Cerebellar nuclear complex (tissue), 1 donor: ENCODE results near the gene KRT31.
"Not testable (repeated sequence)": the region's sequence is repeated elsewhere in the genome, so short reads cannot be mapped to it uniquely, and the experiment has no call there.

Source experiments
- DNase-seq, 2 experiments: peaks; one replicate each; lab custom pipeline; 2025; lab: John Stamatoyannopoulos, UW

Gene KRT31

DNA sequence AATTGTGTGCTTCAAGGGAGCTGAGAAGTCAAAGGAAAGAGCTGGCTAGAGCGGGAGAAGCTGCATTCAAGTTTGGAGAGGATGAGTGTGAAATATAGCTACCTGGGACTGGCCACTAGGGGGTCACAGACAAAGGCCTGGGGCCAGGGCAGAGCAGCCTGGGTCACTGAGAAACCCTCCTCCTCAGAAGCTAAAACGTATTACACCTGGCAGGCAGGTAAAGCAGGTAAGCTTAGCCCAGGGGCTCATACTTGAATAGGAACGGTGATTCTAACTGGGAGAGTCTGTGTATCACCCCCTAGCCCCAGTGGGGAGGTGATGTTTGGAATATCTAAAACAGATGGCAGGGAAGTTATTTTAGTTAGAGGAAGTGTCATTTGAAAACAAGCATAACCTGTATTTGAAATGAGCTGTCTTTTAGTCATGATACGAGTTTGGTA, 20.2 kb upstream of the KRT31 start:
- DNase-seq = no peak

DNA sequence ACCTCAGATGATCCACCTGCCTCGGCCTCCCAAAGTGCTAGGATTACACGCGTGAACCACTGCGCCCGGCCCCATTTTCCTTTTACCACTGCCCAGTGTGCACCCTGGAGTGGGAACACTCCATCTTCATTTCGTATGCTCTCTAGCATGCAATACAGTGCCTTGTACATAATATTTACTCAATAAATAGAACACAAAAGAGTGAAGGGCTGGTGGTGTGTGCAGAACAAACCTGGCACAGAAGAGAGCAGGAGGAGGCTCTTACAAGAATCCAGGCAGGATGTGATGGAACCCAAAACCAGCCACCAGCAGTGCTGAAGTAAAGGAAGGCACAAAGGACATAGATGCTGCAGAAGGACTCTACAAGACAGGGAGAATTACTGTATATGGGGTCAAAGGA, 19.7 kb upstream of the KRT31 start:
- DNase-seq = no peak

DNA sequence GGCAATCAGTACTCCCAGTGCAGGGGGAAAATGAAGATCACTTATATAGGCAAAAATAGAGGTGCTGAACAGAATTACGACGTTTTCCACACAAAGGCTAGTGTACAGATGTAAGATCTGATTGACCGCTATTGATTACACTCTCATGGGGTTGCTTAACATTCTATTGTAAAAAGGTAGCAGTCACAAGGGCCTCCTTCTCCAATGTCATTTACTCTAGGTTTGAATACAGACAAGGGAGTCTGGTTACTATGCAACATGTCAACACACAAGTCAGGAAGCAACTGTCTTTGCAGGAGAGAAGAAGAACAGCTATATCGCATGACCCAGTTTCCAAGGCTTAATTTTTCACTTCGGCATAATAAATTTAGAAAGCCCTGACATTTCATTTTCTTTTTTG, 19.1 kb upstream of the KRT31 start:
- no peak for DNase-seq

DNA sequence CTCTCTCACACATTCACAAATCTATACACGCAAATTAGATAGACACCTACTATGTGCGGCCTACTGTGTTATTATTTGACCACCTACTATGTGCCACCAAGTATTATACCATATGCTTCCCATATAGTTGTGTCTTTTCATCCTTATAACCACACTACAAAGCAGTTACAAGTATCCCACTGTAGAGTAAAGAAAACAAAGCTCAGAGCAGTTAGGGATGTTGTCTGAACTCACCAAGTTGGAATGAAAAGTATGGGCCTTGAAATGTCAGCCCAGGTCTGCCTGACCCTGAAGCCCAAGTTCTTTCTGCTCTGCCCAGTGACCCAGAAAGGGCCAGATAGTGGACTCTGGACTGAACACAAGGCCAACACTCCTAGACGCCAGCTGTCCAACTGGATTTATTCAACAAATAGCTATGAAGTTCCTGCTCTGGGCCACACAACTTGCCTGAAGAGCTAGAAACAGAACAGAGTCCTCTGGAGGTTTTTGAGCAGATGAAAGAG, 18.5 kb upstream of the KRT31 start:
- DNase-seq = no peak

DNA sequence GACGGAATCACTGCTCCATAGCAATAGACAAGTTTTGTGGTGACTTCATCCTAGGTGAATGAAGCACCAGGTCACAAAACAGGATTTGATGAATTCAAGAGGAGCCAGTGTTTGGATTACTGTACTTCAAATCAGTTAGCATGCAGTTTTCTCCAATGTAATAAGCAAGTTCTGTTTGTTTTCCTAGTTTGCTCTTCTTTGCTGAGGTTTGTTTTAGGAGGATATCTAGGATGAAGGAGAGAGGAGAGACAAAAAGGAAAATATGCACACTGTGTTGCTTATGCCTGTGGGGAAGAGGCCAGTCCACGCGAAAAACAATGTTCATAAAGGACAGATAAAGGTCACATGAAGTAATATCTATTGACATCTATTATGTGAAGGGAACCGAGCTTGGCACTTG, 18.0 kb upstream of the KRT31 start:
- DNase-seq = no peak

DNA sequence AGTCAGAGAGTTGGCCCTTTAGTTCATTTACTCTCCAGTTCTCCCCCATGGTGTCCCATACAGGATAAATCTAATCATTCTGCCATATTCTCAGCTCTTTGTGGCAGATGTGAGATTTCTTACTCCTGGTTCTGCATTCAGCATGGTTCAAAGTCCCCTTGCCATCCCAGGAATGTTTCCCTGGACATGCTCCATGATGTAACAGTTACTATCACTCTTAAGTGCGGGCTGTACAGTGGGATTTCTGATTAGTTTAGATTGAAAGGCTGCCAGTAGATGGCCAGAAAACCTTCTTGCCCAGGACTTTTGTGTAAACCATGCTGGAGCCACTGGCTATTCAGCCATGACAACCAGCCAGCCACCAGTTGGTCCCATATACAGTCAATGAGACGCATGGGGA, 16.6 kb upstream of the KRT31 start:
- DNase-seq = no peak

DNA sequence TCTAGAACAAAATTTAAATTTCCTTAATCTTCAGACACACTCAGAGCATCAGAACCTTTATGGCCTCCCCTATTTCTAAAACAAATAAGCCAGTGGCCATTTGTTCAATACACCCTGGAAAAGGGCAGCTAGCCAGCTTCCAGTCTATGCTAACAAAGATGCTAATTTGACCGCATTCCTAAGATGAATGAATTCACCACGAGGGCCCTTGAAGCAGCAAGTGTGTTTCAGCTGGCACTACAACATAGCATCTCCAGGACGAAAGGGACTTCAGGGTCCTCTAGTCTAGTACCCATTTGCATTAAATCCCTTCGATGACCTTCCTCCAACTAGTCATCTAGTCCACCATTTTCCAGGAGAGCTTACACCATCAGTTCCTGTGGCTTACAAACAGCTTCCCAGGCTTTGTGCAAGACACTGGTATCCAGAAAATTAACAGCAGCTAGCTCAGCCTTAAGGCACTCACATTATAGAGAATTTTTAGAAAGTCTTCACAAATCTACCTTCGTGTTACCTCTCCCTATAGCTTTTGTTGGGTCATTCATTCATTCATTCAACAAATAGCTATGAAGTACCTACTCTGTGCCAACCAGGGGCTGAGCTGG, 16.0 kb upstream of the KRT31 start:
- DNase-seq = no peak

DNA sequence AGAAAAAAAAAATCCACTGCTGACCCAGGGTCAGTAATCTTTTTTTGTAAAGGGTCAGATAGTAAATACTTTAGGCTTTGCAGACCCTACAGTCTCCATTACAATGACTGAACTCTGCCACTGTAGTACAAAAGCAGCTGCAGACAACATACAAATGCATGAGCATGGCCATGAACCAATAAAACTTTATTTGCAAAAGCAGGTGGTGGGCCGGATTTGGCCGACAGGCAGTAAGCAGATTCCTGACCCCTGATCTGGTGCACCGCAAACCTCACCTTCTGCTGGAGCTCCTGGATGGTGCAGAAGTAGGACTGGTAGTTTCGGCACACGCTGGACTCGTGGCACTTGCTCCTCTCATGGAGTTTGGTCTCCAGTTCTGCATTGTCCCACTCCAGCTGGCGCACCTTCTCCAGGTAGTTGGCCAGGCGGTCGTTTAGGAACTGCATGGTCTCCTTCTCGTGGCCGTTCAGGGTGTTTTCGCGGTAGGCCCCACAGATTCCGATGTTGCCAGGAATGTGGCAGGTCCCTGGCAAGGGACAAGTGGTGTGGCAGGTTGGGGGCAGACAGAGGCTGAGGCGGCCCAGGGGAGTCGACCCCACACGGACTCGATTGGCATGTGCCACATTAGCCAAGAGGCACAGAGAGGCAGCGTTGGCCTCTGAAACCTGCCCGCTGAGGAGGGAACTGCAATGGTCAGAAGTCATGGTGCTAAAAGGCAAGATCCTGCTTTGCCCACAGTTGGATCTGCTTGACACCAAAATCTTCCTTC, 13.8 kb upstream of the KRT31 start:
- DNase-seq = no peak

DNA sequence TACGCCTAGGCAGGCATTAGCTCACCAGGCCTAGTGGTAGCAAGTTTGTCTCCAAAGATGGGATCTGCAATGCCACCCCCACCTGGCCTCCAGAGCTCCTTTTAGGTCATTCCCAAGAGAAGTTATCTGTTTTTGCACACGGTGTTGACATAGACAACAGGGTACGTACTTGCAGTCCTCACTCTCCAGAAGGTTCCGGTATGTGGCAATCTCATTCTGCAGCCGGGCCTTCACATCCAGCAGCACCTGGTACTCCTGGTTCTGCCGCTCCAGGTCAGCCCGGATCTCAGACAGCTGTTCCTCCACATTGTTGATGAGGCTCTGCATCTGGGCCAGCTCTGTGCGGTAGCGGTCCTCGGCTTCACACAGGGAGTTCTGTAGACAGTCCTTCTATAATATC, 9.8 kb upstream of the KRT31 start:
- DNase-seq = no peak

DNA sequence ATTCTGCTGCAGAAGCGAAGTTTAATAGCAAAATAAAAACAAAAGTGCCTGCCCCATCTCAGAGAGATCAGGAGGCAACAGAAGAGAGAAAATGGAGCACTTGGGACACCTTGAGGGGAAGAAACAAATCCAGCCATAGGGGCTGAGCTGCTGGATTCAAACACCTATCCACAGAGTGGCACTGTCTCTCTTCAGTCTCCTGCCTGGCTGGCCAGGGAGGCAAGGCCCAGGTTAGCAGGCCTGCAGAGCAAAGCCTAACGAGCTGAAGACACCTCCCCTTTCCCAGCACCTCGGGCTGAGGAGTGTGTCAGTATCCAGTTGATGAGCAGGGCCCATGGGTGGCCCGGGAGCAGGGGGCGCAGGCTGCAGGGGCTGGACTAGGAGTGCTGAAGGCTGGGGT, 8.8 kb upstream of the KRT31 start:
- no peak for DNase-seq

DNA sequence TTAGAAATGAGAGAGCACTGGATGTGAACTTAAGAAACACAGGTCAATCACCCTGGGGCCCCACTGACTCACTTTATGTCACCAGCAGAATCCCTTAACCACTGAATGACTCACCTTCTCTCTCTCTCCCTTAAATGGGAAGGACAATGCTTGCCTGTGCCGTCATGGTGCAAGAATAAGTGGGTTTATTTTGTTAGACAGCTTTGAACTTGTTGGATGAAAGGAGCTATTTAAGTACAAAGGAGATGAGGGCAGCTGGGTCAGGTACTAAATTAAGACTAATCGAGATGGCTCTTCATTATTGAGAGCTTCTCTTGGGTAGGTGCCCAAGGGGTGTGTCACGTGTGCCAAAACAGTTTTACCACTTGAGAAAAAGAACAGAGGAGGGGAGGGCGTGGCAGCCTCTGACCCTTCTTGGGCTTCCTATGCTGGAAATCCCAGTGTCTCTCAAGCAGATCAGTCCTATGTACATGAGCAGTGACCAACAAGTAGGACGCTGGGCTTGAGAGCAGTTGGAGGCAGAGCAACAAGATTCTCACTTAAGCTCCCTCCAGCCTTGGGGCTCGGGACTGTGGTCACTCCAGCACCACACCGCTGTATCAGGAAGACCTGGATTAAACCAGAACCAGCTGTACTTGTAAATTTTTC, 6.7 kb upstream of the KRT31 start:
- DNase-seq = no peak

DNA sequence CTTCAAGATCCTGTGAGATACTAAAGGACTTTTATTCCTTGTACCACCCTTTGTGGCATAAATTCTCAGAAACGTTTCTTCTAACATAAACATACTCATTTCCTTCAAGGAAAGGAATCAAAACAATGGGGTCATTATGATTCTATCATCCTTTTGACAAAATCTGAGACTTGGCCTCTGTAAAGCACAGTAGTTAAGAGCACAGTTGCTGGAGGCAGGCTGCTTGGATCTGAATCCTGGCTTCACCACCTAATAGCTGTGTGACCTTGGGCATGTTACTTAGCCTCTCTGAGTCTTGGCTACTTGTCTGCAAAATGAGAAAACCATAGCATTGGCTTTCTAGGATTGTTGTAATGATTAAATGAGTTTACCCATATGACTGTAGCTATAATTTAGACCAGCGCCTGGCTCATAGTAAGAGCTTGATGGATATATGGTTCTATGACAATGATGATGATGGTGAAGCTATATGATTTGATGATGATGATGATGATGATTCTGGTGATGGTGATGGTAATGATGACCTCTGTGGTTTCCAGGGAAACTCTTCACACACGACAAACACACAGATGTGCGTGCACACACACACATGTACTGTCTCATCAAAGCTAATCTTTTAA, 6.1 kb upstream of the KRT31 start:
- no peak for DNase-seq

DNA sequence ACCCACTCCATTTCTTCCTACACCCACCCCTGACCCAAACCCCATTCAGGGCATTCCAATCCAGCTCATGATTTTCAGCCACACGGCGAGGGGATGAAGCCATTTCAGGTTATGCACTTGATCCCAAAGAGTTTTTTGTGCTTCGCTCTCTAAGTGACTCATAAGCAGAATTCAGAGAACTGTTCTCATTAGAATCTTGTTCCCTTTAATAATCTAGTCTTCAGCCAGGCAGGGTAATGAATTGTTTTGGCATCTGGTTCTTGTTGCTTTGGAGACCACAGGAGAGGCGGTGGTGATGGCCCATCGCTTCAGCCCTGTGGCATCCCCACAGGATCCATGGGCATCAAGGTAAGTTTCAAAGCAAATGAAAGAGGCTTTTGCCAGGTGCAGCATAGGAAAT, 4.8 kb upstream of the KRT31 start:
- no peak for DNase-seq

DNA sequence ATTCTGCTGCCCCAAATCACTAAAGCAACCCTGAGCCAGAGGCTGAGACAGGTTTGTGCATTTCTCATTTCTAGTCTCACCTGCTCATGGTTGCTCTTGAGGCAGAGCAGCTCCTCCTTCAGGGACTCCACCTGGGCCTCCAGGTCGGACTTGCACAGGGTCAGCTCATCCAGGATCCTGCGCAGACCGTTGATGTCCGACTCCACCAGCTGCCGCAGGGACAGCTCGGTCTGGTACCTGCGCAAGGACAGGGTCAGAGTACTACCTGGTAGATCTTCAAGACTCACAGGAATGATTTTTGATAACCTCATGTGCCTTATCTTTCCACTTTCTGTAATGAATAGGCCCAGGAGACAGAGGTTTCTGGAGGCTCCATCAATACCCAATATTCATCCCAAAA, 1.1 kb downstream of the KRT31 start:
- DNase-seq = no peak

DNA sequence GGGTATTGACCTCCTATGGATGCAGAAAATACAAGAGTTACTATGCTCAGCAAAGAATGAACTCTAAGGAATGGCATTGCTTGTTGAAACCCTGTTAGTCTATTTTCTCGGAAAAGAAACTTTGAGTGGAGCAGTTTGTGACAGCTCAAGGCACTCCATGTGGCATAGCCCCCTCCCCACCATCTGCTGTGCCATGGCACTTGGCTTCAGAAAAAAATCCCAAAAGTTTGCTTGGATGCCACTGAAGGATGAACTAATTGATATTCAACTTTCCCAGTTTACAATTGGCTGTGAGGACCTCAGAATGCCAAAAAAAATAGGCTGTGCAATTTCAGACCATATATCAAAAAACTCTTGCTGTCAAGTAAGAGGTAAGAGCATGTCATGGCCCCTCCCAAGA, 1.8 kb downstream of the KRT31 start:
- no peak for DNase-seq

DNA sequence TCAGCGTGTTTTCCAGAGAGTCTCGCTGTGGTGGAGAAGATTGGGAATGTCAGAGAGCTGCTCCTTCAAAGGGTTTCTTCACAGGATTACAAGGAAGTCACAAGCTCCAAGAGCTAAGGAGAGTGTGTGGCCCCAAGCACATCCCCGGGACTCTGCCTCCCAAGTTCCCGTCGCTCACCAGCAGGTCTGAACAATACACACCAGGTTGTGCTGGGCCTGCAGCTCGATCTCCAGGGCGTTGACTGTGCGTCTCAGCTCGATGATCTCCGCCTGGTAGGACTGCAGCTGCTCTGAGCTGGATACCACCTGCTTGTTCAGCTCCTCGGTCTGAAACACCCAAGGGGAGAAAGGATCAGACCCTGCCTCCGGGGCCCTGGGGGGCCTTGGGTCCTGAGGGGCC, 2.4 kb downstream of the KRT31 start:
- not testable (repeated sequence) for DNase-seq

DNA sequence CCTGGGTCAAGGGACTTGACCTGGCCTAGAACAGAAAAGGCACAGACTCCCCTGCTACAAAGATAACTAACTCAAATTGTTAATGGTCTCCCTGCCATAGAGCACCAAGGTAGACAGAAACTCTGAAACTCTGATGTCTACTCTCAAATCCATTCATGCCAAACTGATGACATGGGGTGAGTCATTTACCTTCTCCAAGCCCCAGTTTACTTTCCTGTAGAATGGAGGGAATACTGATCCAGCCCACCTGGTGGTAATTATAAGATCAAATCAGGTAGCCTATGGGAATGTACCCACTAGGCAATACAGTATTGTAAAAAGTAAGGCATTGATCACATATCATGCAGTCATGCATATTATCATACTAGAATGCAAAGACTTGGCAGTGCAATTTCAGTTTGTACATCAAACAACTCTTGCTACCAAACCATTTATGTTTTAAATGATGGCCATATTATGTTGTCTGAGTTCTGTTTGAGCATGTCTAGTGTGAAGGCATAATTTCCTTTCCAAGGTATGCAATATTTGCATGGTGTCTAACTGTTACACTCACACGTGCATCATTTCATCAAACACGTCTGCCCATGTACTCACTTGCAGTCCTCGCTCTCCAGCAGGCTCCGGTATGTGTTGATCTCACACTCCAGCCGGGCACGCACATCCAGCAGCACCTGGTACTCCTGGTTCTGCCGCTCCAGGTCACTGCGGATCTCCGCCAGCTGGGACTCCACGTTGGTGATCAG, 3.0 kb downstream of the KRT31 start:
- no peak for DNase-seq

DNA sequence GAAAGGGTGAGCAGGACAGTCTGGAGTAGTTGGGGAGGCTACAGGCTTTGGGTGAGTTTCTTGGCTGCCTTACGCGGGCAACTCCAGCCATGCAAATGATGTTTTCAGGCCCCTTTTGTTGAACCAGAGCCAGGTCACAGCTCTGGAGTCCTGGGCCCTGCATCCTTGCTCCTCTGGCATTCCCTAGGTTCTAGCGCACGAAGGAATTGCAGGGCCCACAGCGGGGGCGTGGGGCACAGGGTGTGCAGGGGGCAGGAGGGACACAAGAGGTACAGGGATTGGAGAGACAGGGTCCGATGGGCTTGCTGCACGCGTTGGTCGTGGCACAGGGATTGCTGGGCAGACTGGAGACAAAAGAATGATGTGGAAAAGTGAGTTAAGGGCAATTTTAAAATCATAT, 3.6 kb downstream of the KRT31 start:
- DNase-seq = no peak

DNA sequence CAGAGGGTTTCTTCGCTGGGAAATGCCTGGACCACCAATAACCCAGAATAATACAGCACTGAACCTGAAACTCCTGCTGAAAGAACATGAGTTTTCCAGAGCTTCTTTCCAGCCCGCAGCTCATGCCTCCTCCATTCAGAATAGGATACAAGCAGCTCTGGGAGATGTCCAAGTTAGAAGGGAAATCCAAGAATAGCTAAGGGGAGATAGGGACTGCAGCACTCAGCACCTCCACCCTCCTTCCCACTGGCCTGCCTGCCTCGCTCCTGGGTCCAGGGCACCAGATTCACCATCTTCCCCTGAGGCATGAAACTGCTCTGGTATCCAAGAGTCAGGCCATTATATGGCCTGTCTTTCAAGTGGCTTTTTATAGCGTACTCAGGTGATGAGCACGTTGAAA, 4.1 kb downstream of the KRT31 start:
- no peak for DNase-seq

DNA sequence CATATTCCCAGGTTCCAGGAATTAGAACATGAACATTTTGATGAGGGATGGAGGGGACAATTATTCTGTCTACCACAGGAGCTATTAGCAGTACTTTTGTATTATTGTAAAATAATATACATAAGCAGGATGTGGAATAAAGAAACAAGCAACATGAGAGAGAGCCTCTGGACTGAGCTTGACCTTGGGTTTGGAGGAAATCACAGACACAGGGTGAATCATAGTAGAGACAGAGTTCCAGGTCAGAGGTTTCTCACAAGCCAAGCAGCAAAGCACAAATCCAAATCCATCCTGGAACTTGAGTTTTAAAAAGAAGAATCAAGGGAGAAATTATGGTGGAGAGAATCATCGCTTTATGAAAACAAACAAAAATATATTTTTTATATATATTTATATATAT, 5.1 kb downstream of the KRT31 start:
- DNase-seq = no peak

DNA sequence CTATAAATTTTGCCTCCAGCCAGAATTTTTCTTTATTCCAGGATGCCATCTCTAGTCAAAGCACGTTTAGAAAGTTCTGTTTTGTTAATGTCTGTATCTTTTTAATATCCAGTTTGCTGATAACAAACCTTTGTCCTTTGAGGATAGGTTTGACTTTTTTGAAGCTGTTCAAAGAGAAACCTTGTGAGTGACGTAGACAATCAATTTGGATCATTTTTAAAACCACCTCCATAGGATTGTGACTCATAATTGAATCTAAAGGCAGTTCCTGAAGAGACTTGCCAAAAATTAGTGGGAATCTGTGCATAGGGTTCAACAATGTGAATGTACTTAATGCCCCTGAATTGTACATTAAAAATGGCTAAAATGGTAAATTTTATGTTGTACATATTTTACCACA, 5.9 kb downstream of the KRT31 start:
- DNase-seq = no peak

DNA sequence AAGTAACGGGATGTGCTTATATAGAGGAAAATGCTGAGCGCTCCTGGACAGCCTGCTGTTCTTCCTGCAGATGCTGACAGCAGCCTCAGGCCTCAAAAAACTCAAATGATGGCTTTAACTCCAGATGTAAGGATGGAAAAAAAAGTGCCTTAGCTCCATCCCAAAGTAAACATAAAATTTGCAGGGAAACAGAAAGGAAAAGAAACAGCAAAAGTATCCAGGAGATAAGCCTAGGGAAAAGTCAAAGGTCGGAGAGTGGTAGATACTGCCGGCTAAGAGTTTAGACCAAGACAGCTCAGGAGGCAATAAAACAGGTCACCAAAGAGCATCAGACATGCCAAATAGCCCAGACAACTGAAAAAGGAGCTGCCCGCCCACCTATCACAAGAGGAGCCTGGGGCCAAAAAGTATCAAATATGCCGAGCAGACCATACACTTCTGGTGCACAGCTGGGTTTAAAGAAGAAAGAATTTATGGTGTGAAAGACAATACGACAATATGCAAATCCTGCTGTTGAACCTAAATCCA, 6.9 kb downstream of the KRT31 start:
- DNase-seq = no peak
